Ascending aorta (tissue), 2 donors: ENCODE data around the gene PICK1. TPM values are rescaled to one million over a fixed set of nuclear protein-coding genes. Genes with fewer than 3 reads are reported as not detected.
A peak's percentile ranks its signal among the peaks of the same experiment; 100 is the strongest.

Experiments used
- DNase-seq, 2 donors: peaks; one replicate each; pipeline ENCODE4 v3.0.0-alpha.2; 2019; ENCODE audit warnings: low spot score in 2 of 2
- H3K27ac ChIP-seq, 2 donors: fragments of 200-600 bp; sonication (generic); one replicate each; pipeline ENCODE4 v1.5.1; 2016 to 2017; ENCODE audit warnings: mild to moderate bottlenecking in 1 of 2
- H3K27me3 ChIP-seq: fragments of 200-600 bp; sonication (generic); one replicate; pipeline ENCODE4 v1.5.1; 2017
- H3K36me3 ChIP-seq, 2 donors: fragments of 200-600 bp; sonication (generic); one replicate each; pipeline ENCODE4 v1.5.1; 2016
- H3K4me1 ChIP-seq, 2 donors: fragments of 200-600 bp; sonication (generic); one replicate each; pipeline ENCODE4 v1.5.1; 2016 to 2017; ENCODE audit warnings: mild to moderate bottlenecking in 1 of 2
- H3K4me3 ChIP-seq, 2 donors: fragments of 200-600 bp; sonication (generic); one replicate each; pipeline ENCODE4 v1.5.1; 2016 to 2017; ENCODE audit warnings: mild to moderate bottlenecking in 1 of 2
- H3K9me3 ChIP-seq, 2 donors: fragments of 200-600 bp; sonication (generic); one replicate each; pipeline ENCODE4 v1.5.1; 2016
- intact Hi-C: fragments of 100-400 bp; cut with DNase I; formaldehyde crosslinking; loops from one replicate; pipeline ENCODE4 v1.15.1; 2023
- total RNA-seq: library from RNA; depleted of rRNA; stranded (reverse); fragments of >200 nt; gene quantifications from one replicate; pipeline ENCODE4 v1.1.0, GENCODE V29; 2016
- TF ChIP-seq, protein P1 (sequence below), 3 experiments: fragments of 200-600 bp in 2 of 3; fragments of 450-650 bp in 1 of 3; sonication (generic) in 2 of 3; IDR thresholded peaks; one replicate each; pipeline ENCODE4 v1.5.1; 2016 to 2019; ENCODE audit warnings: antibody characterized with exemption in 3 of 3, mild to moderate bottlenecking in 1 of 3, moderate library complexity in 1 of 3

PICK1 gene
- total RNA-seq, 1 donor from 2014 or later, result 88.1 TPM

DNA sequence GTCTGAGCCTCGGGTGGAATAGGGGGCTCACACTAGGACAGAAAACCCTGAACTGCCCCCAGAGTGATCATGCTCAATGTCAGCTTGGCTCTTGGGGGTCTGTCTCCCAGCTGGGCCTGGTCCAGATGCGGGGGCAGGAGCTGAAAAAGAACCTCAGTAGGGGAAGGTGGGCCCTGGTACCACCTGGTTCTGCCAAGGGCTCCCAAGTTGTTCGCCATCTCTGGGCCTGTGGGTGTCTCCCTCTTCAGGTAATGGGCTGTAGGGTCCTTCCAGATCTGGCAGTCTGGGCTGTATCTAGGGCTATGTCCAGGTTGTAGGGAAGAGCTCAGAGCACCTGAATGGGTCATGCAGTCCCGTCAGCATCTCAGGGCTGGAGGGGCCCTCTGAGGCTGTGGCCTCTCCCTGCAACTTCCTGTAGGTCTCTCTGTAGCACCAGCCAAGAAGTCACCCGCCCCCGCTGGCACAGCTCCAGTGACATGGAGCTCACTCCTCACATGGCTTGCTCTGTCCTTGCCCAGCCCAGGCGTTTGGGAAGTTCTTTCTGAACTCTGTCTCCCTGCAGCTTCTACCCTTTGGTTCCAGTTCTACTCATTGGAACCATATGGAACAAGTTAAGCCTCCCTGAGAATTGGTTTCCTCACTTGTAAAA, 39.8 kb upstream of the PICK1 start:
- H3K27ac ChIP-seq, result no peak overlapping the region
- intact Hi-C loops, result no loop called here
- H3K4me1 ChIP-seq, result no peaks in the 10 kb centered on the region
- no peaks in the 10 kb centered on the region for H3K36me3 ChIP-seq
- peak in 1 of 2 donors; percentile 80 for DNase-seq
- TF ChIP-seq, protein P1, sequence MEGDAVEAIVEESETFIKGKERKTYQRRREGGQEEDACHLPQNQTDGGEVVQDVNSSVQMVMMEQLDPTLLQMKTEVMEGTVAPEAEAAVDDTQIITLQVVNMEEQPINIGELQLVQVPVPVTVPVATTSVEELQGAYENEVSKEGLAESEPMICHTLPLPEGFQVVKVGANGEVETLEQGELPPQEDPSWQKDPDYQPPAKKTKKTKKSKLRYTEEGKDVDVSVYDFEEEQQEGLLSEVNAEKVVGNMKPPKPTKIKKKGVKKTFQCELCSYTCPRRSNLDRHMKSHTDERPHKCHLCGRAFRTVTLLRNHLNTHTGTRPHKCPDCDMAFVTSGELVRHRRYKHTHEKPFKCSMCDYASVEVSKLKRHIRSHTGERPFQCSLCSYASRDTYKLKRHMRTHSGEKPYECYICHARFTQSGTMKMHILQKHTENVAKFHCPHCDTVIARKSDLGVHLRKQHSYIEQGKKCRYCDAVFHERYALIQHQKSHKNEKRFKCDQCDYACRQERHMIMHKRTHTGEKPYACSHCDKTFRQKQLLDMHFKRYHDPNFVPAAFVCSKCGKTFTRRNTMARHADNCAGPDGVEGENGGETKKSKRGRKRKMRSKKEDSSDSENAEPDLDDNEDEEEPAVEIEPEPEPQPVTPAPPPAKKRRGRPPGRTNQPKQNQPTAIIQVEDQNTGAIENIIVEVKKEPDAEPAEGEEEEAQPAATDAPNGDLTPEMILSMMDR (IDR thresholded peaks at IDR 0.05), result no peak
- H3K4me3 ChIP-seq, result no peak overlapping the region
- no peaks in the 10 kb centered on the region for H3K27me3 ChIP-seq
- no peaks in the 10 kb centered on the region for H3K9me3 ChIP-seq

DNA sequence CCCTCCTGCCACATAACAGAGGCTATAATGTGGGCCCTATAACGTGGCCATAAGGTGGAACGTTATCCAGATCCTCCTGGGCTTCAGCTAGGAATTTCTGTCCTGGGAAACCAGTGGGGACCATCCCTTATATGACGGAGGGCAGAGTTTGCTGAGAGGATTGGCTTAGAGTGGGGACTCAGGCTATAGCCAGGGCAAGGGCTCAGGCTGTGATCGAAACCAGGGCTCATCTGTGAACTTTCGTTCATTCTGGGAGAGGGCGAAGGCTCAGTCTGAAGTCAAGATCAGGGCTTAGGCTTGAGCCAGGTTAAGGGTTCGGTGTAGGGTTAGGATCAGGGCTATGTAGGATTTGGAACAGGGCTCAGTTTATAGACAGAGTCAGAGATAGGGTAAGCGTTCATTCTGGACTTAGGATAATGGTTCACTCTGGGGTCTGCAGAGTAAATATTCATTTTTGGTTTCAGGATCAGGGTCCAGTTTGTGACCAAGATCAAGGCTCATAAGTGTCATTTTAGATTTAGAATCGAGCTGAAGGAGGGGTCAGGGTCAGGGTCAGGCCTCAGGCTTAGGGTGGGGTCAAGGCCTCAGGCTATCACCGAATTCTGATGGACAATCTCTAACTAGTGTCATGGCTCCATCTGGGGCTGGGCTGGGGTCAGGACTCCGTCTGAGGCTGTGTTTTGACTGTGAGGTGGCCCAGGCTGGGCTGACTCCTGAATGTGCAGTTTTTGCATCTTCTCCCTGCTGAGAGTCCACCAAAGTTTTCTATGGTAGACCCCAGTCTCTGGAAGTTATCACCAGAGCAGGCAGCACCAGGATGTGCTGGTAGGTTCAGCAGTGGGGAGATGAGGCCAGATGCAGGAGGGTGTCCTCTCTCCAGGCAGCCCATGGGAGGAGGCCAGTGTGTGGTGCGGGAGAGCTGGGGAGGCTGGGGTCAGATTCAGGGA, 39.0 kb upstream of the PICK1 start:
- H3K9me3 ChIP-seq, result no peaks in the 10 kb centered on the region
- no peak overlapping the region for H3K4me3 ChIP-seq
- no peak overlapping the region for H3K27ac ChIP-seq
- no peaks in the 10 kb centered on the region for H3K36me3 ChIP-seq
- intact Hi-C loops, result no loop called here
- TF ChIP-seq, protein P1 (IDR thresholded peaks at IDR 0.05), result no peak
- DNase-seq, result no peak
- no peaks in the 10 kb centered on the region for H3K4me1 ChIP-seq
- no peaks in the 10 kb centered on the region for H3K27me3 ChIP-seq

DNA sequence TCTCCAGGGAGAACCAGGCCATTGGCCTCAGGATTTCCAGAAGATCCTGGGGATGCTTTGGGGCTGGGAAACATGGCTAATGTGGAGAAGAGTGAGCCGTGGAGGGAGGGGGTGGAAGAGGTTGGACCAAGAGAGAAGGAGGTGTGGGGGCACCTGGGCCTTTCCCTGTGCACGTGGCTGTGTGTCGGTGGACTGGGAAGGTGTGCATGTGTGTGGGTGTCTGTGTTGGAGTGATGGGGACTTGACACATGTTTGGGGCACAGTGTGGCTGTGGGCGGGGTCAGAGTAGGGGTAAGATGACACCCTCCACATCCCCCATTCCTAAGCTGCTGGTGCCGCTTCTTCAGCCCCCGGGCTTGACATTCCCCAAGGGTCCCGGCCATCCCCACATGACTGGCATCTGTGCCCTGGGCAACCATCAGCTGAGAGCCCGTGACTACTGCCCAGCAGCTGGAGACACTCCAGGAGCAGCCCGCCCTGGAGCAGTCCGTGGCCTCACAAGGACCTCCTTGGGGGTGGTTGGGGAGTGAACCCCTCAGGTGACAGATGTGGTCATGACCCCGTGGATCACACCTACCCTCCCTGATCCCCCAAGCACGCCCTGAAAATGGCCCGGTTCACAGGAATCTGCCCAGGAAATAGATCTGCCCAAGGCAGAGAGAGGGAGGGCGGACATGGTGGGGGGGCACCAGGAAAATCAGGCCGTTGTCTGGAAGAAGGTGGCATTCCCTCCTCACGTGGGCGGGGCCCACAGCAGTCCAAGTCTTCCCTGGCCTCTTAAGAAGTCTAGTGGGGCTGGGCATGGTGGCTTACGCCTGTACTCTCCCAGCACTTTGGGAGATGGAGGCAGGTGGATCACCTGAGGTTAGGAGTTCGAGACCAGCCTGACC, 38.0 kb upstream of the PICK1 start:
- no peak overlapping the region for H3K4me3 ChIP-seq
- no peaks in the 10 kb centered on the region for H3K27me3 ChIP-seq
- intact Hi-C loops, result no loop called here
- H3K36me3 ChIP-seq, result no peaks in the 10 kb centered on the region
- TF ChIP-seq, protein P1 (IDR thresholded peaks at IDR 0.05), result no peak
- no peak overlapping the region for H3K27ac ChIP-seq
- no peaks in the 10 kb centered on the region for H3K4me1 ChIP-seq
- DNase-seq, result no peak
- H3K9me3 ChIP-seq, result no peaks in the 10 kb centered on the region

DNA sequence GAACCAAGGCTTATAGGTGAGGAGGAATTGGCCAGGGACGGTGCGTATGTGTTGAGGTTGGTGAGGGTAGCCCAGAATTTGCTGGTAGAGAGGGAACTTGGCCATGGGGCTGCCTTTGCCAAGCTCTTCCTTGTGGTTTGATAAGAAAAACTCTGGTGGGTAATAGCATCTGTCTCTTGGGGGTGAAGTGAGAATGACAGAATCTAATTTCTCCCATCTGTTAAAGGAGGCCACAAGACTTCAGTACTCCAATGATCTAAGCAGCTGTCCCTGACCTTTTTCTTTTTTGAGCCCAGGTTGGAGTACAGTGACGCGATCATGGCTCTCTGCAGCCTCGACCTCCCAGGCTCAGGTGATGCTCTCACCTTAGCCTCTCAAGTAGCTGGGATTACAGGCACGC, 36.0 kb upstream of the PICK1 start:
- Histone ChIP-seq H3K4me3 (no peak overlapping the region), H3K27ac (no peak overlapping the region), H3K4me1 (no peaks in the 10 kb centered on the region), H3K27me3 (no peaks in the 10 kb centered on the region), H3K36me3 (no peaks in the 10 kb centered on the region), H3K9me3 (no peaks in the 10 kb centered on the region)
- TF ChIP-seq, protein P1 (IDR thresholded peaks at IDR 0.05), result no peak
- intact Hi-C loops, result no loop called here
- DNase-seq, result no peak

DNA sequence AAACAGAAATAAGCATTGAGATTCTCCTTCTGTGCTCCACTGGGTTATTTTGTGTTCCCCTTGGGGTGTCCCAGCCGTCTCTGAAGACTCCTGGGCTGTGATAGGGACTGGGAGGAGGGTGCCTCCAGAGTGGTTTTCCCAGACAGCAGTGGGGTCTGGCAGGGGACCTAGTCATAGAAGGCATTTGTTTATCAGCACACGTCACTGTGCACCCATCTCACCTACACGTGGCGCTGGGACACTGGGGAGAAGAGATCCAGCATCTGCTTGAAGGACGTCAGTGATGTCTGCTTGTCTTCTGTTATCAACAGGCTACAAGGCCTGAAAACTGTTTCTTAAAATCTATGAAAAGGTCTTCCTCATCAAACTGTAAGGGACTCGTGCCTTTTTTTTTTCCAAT, 34.2 kb upstream of the PICK1 start:
- no peaks in the 10 kb centered on the region for H3K9me3 ChIP-seq
- no peak overlapping the region for H3K27ac ChIP-seq
- no peaks in the 10 kb centered on the region for H3K27me3 ChIP-seq
- no peaks in the 10 kb centered on the region for H3K4me1 ChIP-seq
- intact Hi-C loops, result no loop called here
- no peak overlapping the region for H3K4me3 ChIP-seq
- no peaks in the 10 kb centered on the region for H3K36me3 ChIP-seq
- DNase-seq, result no peak
- TF ChIP-seq, protein P1 (IDR thresholded peaks at IDR 0.05), result no peak
